MCF 10A (cell line): ENCODE data around the gene TNFSF11. TPM values are rescaled to one million over a fixed set of nuclear protein-coding genes. Genes with fewer than 3 reads are reported as not detected.

Source experiments
- BruUV-seq: library from RNA; stranded (reverse); fragments of 400-500 nt; replicated peaks from 2 replicates; lab custom pipeline; 2021; lab: Mats Ljungman, UMichigan
- CTCF ChIA-PET: fragments of 300-600 bp; sonication (Branson Sonifier 250); formaldehyde crosslinking; extraction: SDS; loops from one replicate; lab custom pipeline; 2021; ENCODE audit warnings: antibody characterized with exemption, inconsistent platforms; lab: Yijun Ruan, JAX
- POLR2A ChIA-PET: fragments of 300-600, 350-650 bp; sonication (Branson Sonifier 250); formaldehyde crosslinking; extraction: SDS; loops from one replicate; lab custom pipeline; 2020; ENCODE audit warnings: antibody characterized with exemption, inconsistent platforms; lab: Yijun Ruan, JAX
- DNase-seq: peaks from one replicate; pipeline ENCODE4 v3.0.0-alpha.2; 2018; ENCODE audit not compliant: unreplicated experiment
- H3K27ac Mint-ChIP-seq: one replicate; pipeline ENCODE4 v1.8.0; 2022; ENCODE audit warnings: mild to moderate bottlenecking, low read depth, mixed read lengths; ENCODE audit not compliant: unreplicated experiment
- H3K27me3 Mint-ChIP-seq: one replicate; pipeline ENCODE4 v1.8.0; 2022; ENCODE audit warnings: mixed read lengths; ENCODE audit not compliant: insufficient read depth, unreplicated experiment
- H3K36me3 Mint-ChIP-seq: one replicate; pipeline ENCODE4 v1.8.0; 2022; ENCODE audit warnings: mild to moderate bottlenecking, moderate library complexity, mixed read lengths; ENCODE audit not compliant: insufficient read depth, unreplicated experiment
- H3K4me1 Mint-ChIP-seq: one replicate; pipeline ENCODE4 v1.8.0; 2022; ENCODE audit warnings: mixed read lengths; ENCODE audit not compliant: insufficient read depth, unreplicated experiment
- H3K4me3 Mint-ChIP-seq: one replicate; pipeline ENCODE4 v1.8.0; 2022; ENCODE audit warnings: mild to moderate bottlenecking, moderate library complexity, mixed read lengths; ENCODE audit not compliant: unreplicated experiment
- H3K9me3 Mint-ChIP-seq: one replicate; pipeline ENCODE4 v1.8.0; 2022; ENCODE audit warnings: mixed read lengths; ENCODE audit not compliant: unreplicated experiment
- intact Hi-C: fragments of 100-400 bp; cut with micrococcal nuclease; formaldehyde crosslinking; loops from 2 replicates; pipeline ENCODE4 v1.14.1; 2022
- total RNA-seq: library from RNA; stranded (reverse); gene quantifications from 2 replicates; pipeline ENCODE4 v1.2.3, GENCODE V29; 2022
- TF ChIP-seq, protein P1 (sequence below): fragments of 200-600 bp; IDR thresholded peaks from one replicate; pipeline ENCODE4 v1.8.0; 2022; ENCODE audit warnings: antibody characterized with exemption, mild to moderate bottlenecking; ENCODE audit not compliant: unreplicated experiment

Gene TNFSF11
- total RNA-seq, 1 experiment from 2014 or later, result not detected

DNA sequence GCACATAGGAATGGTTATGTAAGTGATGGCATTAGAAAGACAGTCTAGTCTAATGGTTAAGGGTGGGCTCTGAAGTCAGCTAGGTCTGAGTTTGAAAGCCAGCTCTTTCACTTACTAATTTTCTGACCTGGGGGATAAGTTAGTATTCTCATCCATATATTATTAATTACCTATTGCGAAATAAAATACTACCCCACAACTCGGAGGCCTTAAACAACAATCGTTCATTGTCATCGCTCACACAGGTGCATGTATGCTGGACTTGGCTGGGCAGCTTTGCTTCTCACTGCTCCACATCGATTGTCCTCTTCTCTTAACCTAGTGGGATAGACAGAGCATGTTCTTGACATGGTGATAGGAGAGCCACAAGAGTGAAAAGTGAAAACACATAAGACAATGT lies 54.7 kb downstream of the TNFSF11 start:
- Mint-ChIP-seq H3K4me3 (no peak overlapping the region), H3K9me3 (no peaks in the 10 kb centered on the region), H3K27ac (no peak overlapping the region), H3K4me1 (peaks cover 9% of the 10 kb centered on the region), H3K27me3 (no peaks in the 10 kb centered on the region), H3K36me3 (no peaks in the 10 kb centered on the region)
- ChIA-PET CTCF (no interaction called here), POLR2A (interaction anchor here (0.6 to 0.9 kb wide), 3 partner anchors 8 to 15 kb away, joined by 3 to 5 read pairs (median 4); no protein-coding TSS in a partner anchor)
- intact Hi-C loops, result no loop called here
- DNase-seq, result no peak
- no TSS peak for BruUV-seq
- TF ChIP-seq, protein P1, sequence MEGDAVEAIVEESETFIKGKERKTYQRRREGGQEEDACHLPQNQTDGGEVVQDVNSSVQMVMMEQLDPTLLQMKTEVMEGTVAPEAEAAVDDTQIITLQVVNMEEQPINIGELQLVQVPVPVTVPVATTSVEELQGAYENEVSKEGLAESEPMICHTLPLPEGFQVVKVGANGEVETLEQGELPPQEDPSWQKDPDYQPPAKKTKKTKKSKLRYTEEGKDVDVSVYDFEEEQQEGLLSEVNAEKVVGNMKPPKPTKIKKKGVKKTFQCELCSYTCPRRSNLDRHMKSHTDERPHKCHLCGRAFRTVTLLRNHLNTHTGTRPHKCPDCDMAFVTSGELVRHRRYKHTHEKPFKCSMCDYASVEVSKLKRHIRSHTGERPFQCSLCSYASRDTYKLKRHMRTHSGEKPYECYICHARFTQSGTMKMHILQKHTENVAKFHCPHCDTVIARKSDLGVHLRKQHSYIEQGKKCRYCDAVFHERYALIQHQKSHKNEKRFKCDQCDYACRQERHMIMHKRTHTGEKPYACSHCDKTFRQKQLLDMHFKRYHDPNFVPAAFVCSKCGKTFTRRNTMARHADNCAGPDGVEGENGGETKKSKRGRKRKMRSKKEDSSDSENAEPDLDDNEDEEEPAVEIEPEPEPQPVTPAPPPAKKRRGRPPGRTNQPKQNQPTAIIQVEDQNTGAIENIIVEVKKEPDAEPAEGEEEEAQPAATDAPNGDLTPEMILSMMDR, result no peak

DNA sequence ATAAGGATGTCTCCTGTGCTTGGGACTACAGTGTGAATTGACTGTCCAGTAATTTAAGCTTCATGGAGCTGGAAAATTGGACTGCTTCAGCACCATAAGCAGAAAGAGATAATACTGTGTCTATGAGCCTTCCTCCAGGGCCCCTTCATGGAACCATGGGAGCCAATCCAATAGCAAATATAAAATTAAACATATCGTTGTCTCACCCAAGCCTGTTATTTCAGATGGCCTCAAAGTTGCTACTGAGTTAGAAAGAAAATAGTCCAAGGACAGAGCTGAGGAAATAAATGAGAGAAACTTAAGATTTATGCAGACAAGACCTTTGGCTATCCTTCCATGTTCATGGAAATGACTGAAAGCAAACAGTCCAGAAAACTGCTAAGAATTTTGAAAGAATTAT lies 57.2 kb downstream of the TNFSF11 start:
- peaks cover 9% of the 10 kb centered on the region for H3K4me1 Mint-ChIP-seq
- no peaks in the 10 kb centered on the region for H3K9me3 Mint-ChIP-seq
- no TSS peak for BruUV-seq
- ChIA-PET POLR2A (interaction anchor here (0.6 to 1.2 kb wide), 2 partner anchors 16 to 772 kb away, joined by 3 read pairs; no protein-coding TSS in a partner anchor), CTCF (interaction anchor here (0.7 kb wide), 1 partner anchor 1121 kb away, joined by 3 read pairs; no protein-coding TSS in a partner anchor)
- H3K36me3 Mint-ChIP-seq, result no peaks in the 10 kb centered on the region
- intact Hi-C loops, result no loop called here
- H3K4me3 Mint-ChIP-seq, result no peak overlapping the region
- TF ChIP-seq, protein P1, result no peak
- no peak for DNase-seq
- H3K27ac Mint-ChIP-seq, result no peak overlapping the region
- no peaks in the 10 kb centered on the region for H3K27me3 Mint-ChIP-seq

DNA sequence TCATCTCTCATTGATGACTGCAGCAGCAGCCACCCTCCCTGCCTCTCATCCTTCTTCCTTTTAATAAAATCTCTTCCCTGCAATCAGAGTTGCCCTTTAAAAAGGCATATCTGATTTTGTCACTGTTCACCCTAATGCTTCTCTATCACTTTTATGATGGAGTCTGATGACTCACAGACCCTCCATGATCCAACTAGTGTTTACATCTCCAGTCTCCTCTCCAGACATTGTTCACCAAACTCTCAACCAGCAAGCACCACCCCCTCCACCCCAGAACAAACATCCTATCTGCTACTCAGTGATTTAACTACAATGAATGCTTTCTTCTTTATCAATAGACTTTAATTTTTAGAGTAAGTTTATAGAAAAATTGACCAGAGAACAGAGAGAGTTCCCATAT lies 59.5 kb downstream of the TNFSF11 start:
- ChIA-PET POLR2A (interaction anchor here (0.6 to 1.4 kb wide), 2 partner anchors 15 to 248 kb away, joined by 3 to 4 read pairs; no protein-coding TSS in a partner anchor), CTCF (no interaction called here)
- no peaks in the 10 kb centered on the region for H3K4me1 Mint-ChIP-seq
- no peak for DNase-seq
- H3K27ac Mint-ChIP-seq, result no peak overlapping the region
- H3K36me3 Mint-ChIP-seq, result no peaks in the 10 kb centered on the region
- no peaks in the 10 kb centered on the region for H3K9me3 Mint-ChIP-seq
- no TSS peak for BruUV-seq
- no peak overlapping the region for H3K4me3 Mint-ChIP-seq
- TF ChIP-seq, protein P1, result no peak
- H3K27me3 Mint-ChIP-seq, result no peaks in the 10 kb centered on the region
- intact Hi-C loops, result no loop called here

DNA sequence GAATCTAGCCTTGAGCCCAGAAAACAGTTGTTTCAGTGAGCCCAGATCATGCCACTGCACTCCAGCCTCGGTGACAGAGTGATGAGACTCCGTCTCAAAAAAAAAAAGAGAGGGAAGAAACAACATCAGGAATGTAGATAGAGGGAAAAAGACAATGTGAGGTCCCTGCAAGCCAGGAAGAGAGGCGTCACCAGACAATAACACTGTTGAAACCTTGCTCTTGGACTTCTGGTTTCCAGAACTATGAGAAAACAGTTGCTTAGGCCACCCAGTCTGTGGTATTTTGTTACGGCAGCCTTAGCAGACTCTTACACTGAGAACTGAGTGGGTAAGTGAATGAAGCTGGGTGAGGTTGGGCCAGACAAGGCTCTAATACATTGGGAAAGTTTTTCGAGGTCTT lies 64.1 kb downstream of the TNFSF11 start:
- H3K36me3 Mint-ChIP-seq, result no peaks in the 10 kb centered on the region
- no peak for DNase-seq
- no peaks in the 10 kb centered on the region for H3K27me3 Mint-ChIP-seq
- no peak overlapping the region for H3K4me3 Mint-ChIP-seq
- H3K4me1 Mint-ChIP-seq, result no peaks in the 10 kb centered on the region
- intact Hi-C loops, result no loop called here
- H3K9me3 Mint-ChIP-seq, result no peaks in the 10 kb centered on the region
- BruUV-seq, result no TSS peak
- TF ChIP-seq, protein P1, result no peak
- ChIA-PET POLR2A (interaction anchor here (1.7 kb wide), 1 partner anchor 10 kb away, joined by 5 read pairs; no protein-coding TSS in a partner anchor), CTCF (no interaction called here)
- H3K27ac Mint-ChIP-seq, result no peak overlapping the region
